ENCODE results near the gene FAM168A.

FAM168A gene

DNA sequence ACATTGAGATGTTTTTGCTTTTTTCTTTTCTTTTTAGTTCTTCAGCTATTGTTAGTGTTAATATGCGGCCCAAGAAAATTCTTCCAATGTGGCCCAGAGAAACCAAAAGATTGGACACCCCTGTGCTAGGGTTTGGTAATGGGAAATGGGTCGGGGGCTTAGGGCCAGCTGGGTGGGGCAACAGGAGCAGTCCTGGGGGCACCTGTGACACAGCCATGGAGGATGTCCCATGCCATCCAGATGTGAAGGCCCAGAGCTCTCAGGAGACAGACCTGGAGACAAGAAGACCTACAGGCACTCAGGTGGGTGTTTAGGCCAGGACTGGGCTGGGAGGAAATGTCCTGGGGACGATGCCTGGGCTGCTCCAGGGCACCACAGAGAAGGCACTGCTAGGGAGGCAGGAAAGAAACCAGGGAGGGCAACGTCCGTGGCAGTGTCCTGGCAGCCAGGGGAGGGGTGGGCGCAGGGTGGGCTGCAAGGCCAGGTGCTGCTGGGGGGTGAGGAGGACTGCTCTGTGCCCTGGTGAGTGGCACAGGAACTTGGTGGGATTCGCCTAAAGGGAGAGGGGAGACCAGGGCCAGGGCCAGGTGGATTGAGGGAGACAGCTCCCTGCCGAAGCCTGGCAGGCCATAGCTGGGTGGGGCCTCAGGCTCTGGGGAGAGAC lies 200.3 kb downstream of the FAM168A start:
- DNase-seq: no peak

DNA sequence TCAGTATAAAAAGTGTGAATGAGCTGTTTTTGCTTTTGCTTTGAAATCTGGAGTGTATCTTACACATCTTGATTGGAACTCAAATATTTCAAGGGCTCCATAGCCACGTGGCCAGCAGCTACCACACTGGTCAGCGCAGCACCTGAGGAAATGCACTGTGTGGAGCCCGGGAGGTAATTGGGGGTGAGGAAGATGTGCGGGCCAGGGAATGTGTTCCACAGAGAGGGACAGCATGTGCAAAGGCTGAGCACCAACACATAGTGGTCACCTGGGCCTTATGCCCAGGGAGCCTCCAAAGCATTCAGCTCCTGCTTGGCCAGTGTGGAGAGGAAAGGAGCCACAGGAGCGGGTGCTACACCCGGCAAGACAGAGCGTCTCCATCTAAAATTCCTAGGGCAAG lies 200.9 kb downstream of the FAM168A start:
- DNase-seq: no peak

DNA sequence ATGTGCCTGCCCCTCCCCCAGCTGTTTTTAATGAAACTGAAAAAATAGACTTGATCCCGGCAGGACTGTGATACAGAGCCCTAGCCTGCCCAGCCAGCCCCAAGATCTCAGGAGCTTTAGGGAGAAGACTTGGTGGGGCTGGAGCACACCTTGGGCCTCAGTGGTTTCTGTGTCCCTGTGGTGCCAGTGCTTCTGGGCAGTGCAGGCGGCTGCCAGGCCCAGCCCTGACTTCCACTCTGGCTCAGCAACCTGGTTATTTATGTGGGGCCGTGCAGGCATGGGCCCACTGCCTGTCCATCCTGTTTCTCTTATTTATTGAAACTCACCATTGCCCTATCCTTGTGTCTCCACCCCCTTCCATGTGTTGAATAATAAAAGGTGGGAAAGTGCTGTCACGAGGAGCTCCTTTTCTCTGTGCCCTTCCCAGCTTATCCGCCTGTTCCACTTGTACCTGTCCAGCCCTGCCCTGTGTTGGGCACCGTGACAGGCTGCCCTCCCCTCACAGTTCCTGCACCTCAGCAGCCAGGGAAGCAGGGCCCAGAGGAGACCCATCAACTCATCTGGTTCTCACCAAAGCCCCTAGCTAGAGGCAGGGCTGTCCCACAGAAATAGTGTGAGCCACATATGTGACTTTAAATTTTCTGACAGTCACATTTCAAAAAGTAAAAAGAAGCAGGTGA lies 201.5 kb downstream of the FAM168A start:
- no peak for DNase-seq

DNA sequence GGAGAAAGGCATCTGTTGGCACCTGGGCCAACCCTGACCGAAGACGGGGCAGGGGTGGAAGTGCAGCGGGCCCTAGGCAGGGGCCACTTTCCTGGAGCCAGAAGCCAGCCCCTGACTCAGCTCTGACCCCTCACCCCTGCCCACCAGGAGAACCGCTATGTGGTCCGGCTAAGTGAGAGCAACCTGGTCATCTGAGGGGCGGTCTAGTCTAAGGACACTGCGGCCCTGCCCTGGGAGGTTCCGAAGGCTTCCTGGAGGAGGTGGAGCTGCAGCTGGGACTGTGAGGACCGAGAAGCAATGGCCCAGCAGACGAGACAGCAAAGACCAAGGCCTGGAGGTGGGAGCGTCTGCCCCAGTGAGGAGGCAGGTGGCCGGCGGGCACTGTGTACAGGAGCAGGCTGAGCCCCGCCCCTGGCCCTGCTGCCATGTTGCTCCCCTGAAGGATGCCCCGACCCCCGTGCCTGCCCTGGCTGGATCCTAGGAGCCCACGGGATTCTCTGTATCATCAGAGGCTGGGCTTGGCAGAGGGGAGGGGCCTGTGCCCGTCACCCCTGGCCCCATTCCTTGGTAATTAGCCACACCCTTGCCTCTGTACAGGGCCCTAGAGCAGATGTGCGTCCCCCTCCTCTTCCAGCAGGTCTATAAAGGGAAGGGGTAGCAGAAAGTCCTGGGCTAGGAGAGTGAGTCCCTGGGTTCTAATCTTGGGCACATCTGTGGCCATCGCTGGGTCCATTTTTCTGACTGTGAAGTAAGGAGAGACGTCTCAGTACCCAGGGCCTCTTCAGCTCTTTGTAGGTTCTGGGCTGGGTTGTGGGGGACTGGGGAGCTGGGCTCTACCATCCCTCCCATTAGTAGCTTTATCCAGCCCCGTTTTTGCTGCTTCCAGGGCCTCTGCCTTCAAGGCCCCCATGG lies 202.4 kb downstream of the FAM168A start:
- DNase-seq: no peak

DNA sequence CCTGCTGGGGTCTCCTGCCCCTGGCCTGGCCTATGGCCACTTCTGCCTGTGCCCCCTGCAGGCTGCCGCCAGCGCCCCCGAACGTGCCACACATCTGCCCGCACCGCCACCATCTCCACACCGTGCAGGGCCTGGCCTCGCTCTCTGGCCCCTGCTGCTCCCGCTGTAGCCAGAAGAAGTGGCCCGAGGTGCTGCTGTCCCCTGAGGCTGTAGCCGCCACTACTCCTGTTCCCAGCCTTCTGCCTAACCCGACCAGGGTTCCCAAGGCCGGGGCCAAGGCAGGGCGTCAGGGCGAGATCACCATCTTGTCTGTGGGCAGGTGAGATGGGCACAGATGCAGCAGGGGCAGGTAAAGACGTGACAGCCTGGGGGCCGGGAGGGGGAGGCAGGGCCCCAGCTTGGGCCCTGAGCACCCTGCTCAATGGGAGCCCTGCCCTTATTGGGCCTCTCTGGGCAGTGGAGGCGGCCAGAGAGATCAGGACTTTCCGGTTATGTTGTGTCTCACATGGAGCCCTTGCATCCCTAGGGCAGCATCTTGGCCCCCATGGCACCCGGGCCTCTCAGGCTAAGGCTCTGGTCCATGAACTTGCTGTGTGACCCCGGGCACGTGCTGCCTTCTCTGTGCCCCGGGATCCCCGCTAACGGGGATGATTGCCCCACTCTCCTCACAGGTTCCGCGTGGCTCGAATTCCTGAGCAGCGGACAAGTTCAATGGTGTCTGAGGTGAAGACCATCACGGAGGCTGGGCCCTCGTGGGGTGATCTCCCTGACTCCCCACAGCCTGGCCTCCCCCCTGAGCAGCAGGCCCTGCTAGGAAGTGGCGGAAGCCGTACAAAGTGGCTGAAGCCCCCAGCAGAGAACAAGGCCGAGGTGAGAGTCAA lies 203.3 kb downstream of the FAM168A start:
- no peak for DNase-seq

- DNase-seq: peak; percentile 95
Observed at GRCh38 chr11:73393479-73394415, 204.2 kb downstream of the FAM168A start.

DNA sequence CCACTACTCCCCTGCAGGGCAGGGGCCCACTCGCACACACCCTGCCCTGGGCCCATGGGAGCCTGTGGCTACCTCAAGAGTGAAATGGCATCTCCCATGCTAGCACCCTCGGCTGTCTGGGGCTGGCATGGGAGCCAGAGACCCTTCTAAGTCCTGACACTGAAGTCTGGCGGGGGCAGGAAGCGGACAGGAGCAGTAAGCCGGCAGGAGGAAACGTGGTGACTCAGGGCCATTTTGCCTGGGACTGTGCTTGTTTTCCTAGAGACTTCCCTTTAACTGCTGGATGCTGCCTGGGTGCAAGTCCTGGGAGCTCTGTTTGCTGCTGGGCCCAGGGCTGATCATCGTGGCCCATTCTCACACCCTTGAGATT lies 204.9 kb downstream of the FAM168A start:
- peak; percentile 41 for DNase-seq

DNA sequence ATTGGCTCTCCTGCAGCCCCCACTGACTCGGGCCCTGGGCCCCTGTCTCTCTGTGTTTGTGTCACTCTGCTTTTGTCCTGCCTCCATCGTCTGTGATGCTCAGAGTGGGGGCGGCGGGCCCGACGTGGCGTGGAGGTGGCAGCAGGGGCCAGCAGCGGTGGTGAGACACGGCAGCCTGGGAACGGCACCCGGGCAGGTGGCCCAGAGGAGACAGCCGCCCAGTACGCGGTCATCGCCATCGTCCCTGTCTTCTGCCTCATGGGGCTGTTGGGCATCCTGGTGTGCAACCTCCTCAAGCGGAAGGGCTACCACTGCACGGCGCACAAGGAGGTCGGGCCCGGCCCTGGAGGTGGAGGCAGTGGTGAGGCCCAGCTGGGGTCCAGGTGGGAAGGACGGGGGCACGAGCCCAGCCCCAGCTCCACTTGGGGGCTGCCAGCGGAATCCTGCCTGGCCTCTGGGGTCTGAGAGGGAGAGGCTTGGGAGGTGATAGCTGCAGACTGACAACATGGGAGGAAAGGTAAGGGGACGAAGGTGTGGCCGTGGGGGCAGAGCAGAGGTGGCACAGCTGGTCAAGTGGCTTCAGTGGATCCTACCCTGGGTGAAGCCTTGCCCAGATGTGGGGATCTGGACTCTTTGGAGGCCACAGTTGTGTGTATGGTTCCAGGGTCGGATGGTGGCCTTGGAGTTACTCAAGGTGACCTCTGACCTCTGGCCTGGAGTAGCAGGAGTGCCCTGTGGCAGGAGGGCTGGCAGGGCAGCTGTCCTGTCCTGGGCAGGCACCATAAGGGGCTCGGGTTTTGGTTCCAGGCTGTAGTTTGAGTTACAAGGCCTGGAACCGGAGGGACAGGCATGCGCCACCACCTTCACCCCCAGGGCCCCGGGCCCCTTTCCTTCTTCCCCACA lies 205.6 kb downstream of the FAM168A start:
- no peak for DNase-seq

GRCh38 chr11:73391665-73392064 lies 206.2 kb downstream of the FAM168A start:
- no peak for DNase-seq

- DNase-seq: no peak
Observed at GRCh38 chr11:73390601-73391565, 207.0 kb downstream of the FAM168A start.

- no peak for DNase-seq
Observed at GRCh38 chr11:73389916-73390315, 208.0 kb downstream of the FAM168A start.

- DNase-seq: no peak
Observed at GRCh38 chr11:73389134-73389525, 208.8 kb downstream of the FAM168A start.

GRCh38 chr11:73388265-73389133 lies 209.4 kb downstream of the FAM168A start:
- no peak for DNase-seq

DNA sequence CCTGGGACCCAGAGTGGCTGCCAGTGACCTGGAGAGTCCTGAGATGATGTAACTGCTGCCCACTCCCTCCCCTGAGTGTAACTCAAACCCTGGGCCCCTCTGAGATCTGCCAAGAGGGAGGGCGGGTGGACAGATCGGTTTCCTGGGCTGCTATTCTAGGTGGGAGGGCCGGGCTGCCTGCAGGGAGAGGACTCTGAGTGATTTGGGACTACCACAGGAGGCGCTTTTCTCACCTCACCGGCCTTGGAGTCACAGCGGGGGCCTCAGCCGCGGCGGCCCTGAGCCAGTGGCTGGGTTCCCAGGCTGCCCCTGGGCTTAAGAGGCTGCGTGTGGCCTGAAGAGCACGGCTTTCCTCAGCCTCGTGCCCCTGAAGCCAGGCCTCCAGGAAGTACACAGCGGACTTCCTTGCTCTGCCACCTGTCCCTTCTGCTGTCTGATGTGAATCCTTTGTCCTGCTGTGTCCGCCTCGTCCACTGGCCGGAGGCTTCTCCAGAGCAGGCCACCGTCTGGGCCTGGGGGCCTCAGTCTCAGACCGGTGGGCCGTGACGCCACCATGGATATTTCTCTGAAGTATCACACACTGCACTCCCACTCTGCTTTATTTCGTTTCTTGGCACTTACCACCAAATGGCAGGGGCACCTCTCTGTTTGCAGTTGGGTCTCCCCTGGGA lies 210.2 kb downstream of the FAM168A start:
- no peak for DNase-seq

GRCh38 chr11:73386546-73386945 lies 211.4 kb downstream of the FAM168A start:
- DNase-seq: no peak

GRCh38 chr11:73386016-73386415 lies 211.9 kb downstream of the FAM168A start:
- DNase-seq: no peak

DNA sequence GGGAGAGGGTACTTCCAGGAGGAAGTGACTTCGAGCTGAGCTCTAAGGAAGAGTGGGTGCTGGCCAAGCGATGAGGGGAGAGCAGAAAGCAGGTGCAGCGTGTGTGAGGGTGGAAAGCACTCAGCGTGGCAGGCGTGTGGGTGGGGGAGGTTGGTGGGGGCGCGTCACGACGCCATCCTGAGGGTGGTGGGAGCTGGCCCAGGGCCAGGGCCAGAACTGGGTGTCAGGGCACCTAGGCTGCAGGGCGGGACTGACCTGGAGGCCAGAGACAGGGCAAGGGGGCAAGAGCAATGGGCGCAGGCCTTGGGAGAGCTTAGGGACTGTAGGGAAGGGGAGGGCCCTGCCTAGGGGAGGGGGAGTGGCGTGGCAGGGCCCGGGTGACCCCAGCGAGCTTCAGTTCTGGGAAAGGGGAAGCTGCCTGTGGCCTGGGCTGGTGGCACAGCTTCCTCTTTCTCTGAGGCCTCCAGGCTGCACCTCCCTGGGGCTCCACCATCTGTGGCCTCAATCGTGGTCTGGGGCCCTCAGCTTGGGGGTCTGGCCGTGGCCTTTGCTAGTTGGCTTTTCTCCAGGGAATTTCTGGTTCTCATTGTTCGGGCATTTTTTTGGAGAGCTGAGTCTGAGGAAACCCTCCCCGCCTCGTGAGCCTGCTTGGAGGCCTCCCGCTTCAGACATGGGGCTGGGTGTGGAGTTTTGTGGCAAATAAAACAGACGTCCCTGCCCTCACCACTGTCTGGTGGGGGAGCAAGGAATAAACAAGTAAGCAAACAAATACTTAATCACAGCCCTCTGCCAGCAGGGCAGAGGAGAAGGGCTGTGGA lies 212.8 kb downstream of the FAM168A start:
- no peak for DNase-seq

All from DMS53 (cell line).